HG02610 (cell line): Measurements from ENCODE around the gene LIAS.

Experiments
- ATAC-seq: cut with Tn5 transposase; IDR thresholded peaks from one replicate; pipeline ENCODE4 v1.9.1; 2021; ENCODE audit warnings: mild to moderate bottlenecking, moderate library complexity; ENCODE audit not compliant: unreplicated experiment

The LIAS gene

DNA sequence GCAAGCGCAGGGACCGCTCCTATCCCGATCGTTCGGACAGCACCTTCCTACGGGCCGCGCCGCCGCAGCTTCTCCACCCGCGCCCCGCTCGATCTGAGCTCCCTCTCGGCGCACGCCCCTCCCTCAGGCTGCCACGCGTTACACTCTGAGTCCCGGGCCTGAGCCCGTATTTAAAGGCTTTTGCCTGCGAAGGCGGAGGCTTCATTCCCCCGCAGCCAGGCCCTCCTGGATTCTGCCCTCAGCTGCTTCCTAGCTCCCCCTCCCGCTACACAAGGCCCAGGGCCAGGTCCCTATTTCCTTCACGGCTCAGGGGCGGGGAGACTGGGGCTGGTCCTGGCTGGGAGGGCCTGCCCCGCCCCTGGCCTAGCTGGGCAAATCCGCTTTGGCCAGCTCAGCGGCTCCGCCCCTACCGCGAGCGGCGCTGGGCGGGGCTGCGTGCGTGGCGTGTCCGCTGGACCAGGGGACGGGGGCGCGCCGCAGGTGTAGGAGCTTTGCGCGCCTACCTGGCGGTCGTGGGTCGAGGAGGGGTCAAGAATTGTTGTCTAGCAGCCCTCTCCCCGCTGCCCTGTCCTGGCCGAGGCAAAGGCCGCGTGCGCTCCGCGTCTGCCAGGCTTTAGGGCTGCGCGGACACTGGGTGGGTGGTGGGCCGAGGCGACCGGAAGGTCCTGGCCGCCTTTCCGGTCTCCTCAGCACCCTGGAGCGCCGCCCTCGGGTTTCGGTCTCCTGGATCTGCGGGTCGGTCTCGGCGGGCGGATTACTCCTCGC is 68.6 kb downstream of the LIAS start, which contains the start of gene UGDH:
UGDH (minus strand) TSS at position 144 of the 765 bp plus-strand sequence. CDS start 5,927 bp downstream, outside the sequence.
- ATAC-seq, result peak; percentile 98

DNA sequence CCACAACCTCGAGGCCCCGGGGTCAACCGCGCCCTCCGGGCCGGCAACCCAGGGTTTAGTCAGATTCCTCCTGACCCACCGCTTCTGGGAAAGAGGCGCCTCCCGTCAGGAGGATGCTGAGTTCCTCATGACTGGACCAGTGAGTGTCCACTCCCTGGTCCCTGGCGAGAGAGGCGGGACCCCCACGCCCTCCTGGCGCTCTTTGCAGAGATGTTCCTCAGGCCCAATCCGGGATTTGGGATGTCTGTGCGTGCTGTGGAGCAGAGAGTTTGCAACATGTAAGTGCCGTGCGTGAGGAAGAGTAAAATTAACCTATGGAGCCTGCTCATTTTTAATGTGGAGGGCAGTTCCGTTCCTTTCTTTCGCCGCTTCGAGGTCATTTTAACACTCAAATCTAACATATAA is 69.2 kb downstream of the LIAS start:
- no peak for ATAC-seq
